NCI-H510A treated with DMSO at 0.1 percent for 48 hours (cell line): Measurements from ENCODE around the gene COL21A1.
"Not testable (repeated sequence)": the region's sequence is repeated elsewhere in the genome, so short reads cannot be mapped to it uniquely, and the experiment has no call there.

Source experiments
- DNase-seq: peaks from one replicate; lab custom pipeline; 2025; lab: John Stamatoyannopoulos, UW

Gene COL21A1

GRCh38 chr6:56246881-56247653 lies at the start of gene COL21A1:
COL21A1 (minus strand) TSS chr6:56247580; CDS start chr6:56182618, 64,962 bp downstream.
- peak; percentile 93 for DNase-seq

DNA sequence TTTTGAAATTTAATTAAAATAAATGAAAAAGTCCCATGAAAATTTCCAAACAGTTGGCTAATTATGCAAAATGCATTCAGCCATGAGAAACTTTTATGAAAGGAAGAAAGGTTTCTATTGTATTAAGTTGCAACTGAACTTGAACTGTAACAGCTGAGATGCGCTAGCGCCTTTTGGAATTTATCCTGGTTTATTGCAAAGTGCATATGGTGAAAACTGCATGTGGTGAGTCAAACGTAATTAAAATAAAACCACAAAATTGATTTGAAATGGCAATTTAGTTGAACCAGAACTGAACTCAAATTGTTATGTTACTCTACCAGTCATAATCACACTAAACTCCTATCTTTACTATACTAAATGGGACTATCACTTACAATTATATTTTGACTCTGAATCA lies 46.4 kb upstream of the COL21A1 start:
- DNase-seq = no peak

DNA sequence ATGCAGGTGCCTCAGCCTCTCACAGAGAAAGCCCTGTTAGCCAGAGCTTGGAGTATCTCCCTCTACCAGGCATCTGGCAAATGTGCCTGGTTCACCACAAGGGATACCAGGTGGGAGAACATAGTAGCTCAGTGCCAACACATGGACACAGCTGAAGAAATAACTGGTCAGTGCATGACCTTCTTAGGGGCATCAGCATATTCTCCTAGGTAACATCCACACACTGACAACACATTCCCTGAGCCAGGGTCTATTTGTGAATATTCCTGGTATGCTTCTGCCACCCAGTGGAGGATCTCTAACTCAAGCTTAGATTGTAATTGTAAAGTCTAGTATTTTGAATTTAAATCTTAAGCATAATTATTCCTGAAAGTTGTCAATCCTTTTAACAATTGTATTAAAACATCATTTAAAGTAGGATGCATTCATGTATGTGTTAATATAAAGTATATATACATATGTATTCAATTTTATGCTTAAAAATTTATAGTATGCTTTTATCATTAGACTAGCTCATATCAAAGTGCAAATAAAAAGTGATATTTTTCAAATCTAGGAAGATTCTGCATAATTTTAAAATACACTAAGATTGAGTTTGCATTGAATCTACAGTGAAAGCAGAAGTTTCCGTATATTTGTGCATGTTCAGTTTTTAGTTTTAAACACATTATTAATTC lies 45.3 kb upstream of the COL21A1 start:
- peak; percentile 93 for DNase-seq

- no peak for DNase-seq
Measured at GRCh38 chr6:56291302-56291917, 44.0 kb upstream of the COL21A1 start.

GRCh38 chr6:56289721-56290120 lies 42.3 kb upstream of the COL21A1 start:
- no peak for DNase-seq

GRCh38 chr6:56288347-56288746 lies 41.0 kb upstream of the COL21A1 start:
- DNase-seq = peak; percentile 95

DNA sequence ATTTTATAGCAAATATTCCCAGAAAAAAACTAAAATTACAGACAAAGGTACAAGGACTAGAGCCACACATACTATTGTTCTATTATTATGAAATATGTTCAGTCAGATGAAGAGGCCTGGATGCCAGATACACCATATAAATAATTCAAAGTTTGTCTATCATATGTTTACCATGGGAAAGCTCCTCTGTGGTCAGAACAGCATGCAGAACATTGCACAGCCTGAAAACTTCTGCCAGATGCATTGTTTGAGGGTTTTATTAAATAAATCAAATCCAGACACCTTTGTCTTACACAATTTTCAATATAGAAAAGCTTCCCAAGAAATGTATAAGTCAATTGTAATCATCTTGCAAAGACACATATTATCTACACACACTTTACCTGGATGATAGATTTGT lies 35.0 kb upstream of the COL21A1 start:
- no peak for DNase-seq

GRCh38 chr6:56280126-56280525 lies 32.7 kb upstream of the COL21A1 start:
- no peak for DNase-seq

DNA sequence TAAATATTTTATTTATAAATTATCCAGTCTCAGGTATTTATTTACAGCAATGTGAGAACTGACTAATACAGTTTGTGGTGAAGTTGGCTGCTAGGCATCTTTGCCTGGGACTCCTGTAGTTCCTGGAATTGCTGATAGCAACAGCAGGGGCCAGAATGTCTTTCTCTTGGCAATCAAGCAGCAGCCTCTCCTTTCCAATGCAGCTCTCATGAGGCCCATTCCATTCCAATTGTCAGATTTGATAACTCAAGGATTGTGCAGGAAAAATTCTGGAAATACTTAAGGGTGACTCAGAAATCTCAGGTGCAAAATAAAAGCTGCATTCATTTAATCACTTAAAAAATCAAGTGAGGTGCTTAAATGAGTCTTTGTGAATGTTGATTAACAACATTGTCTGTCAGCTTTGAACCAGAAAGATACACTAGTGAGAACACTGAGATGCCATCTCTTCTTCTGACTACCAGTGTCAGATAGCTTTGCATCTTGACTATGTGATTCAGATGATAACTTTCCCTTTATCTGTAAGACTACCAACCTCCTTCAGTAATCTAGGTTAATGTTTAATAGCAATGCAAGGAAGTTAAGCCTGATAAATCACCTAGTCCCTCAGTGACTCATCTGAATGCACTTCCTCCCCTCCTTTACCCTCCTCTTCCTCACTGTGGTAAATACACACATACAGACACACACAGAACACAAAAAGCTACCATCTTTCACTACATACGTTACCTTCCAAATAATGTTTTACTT lies 32.1 kb upstream of the COL21A1 start:
- no peak for DNase-seq

- no peak for DNase-seq
Measured at GRCh38 chr6:56278171-56278591, 30.8 kb upstream of the COL21A1 start.

- no peak for DNase-seq
Measured at GRCh38 chr6:56270812-56271441, 23.5 kb upstream of the COL21A1 start.

- no peak for DNase-seq
Measured at GRCh38 chr6:56268266-56268665, 20.9 kb upstream of the COL21A1 start.

- DNase-seq = no peak
Measured at GRCh38 chr6:56266011-56266410, 18.6 kb upstream of the COL21A1 start.

DNA sequence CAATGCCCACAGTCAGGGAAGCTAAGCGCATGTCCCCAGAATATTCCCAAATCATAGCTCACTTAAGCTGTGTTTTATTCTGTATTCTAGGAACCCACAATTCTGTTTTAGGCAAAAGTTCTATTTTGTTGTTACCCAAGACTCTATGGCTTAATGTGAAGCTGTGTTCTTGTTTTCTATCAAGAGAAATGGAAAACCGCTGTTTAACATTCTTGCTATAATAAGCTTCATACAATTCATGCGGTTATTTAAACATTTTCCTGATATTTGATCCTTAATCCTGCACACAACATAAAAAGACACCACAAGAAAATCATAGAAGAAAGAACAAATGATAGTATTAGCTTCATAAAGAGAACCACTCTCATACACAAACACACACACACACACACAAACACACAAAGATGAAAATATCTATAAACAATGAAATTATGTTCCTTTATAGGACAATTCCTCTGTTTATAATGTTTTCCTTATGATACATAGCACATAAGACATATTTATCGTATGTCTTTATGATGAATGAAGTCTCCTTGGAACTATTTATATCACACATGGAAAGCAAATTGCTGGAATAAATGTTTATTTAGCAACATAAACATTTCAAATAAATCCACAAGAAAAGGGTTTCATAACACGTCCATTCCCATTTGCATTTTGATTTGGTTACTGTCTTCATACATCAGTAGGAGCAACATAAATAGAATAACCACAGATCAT lies 16.4 kb upstream of the COL21A1 start:
- DNase-seq = no peak

- not testable (repeated sequence) for DNase-seq
Measured at GRCh38 chr6:56260593-56260992, 13.2 kb upstream of the COL21A1 start.

GRCh38 chr6:56259234-56260077 lies 12.1 kb upstream of the COL21A1 start:
- peak; percentile 92 for DNase-seq

DNA sequence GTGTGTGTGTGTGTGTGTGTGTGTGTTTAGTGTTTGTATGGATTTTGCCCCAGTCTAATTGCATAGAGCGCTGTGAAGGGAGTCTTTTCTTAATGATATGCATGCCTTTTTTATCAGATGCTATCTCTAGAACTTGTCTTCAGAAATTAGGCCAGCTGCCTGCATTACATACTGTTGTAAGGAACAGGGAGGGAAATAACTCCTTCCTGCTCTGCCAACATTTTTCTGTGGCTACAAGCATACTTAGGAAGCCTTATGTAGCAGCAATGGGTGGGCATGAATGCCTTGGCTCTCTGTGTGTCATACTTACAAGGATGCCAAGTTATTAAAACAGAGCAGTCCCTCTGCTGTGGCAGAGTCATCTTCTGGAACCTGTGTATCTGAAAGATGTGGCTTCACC lies 8.0 kb upstream of the COL21A1 start:
- DNase-seq = no peak

GRCh38 chr6:56250266-56250665 lies 2.9 kb upstream of the COL21A1 start:
- DNase-seq = no peak

GRCh38 chr6:56247654-56248122 lies 308 bp upstream of the COL21A1 start:
- DNase-seq = no peak

DNA sequence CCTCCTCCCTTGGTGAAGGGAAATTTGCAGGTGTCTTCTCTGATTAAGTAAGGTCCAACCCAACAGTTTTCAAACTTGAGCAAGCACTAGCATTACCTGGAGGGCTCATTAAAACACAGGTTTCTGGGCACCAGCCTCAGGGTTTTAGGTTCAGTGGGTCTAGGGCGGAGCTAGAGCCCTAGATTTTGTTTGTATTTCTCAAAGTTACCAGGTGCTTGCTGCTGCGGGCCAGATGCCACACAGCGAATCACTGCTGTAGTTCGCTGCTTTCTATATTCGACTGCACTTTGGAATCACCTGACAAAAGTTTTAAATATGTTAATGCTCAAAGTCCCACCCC lies 869 bp downstream of the COL21A1 start:
- peak; percentile 79 for DNase-seq
